HG03159 (cell line): ENCODE results near the gene FITM1.
A peak's percentile ranks its signal among the peaks of the same experiment; 100 is the strongest.

ENCODE experiments used
- ATAC-seq: cut with Tn5 transposase; IDR thresholded peaks from one replicate; pipeline ENCODE4 v1.9.1; 2021; ENCODE audit warnings: mild to moderate bottlenecking, moderate library complexity; ENCODE audit not compliant: unreplicated experiment

Gene FITM1, protein sequence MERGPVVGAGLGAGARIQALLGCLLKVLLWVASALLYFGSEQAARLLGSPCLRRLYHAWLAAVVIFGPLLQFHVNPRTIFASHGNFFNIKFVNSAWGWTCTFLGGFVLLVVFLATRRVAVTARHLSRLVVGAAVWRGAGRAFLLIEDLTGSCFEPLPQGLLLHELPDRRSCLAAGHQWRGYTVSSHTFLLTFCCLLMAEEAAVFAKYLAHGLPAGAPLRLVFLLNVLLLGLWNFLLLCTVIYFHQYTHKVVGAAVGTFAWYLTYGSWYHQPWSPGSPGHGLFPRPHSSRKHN

DNA sequence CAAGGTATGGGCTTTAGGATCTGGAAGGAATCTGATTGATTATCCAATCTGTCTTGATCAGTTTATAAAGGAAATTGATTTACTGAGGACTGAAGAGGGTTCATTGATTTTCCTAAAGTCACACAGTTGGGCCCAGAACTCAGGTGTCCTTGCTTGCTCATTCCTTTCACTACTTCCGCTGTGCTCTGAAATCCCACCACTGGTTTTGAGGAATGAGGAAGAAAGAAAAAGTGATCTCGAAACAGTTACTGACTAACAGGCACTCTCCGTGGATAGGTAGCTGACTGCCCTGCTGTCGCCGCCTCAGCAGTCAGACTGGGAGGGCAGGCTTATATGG, at the start of gene FITM1:
Gene FITM1, plus strand, starts transcription at position 280 of the 337 bp plus-strand sequence. CDS start 905 bp downstream, outside the sequence.
- ATAC-seq = no peak

DNA sequence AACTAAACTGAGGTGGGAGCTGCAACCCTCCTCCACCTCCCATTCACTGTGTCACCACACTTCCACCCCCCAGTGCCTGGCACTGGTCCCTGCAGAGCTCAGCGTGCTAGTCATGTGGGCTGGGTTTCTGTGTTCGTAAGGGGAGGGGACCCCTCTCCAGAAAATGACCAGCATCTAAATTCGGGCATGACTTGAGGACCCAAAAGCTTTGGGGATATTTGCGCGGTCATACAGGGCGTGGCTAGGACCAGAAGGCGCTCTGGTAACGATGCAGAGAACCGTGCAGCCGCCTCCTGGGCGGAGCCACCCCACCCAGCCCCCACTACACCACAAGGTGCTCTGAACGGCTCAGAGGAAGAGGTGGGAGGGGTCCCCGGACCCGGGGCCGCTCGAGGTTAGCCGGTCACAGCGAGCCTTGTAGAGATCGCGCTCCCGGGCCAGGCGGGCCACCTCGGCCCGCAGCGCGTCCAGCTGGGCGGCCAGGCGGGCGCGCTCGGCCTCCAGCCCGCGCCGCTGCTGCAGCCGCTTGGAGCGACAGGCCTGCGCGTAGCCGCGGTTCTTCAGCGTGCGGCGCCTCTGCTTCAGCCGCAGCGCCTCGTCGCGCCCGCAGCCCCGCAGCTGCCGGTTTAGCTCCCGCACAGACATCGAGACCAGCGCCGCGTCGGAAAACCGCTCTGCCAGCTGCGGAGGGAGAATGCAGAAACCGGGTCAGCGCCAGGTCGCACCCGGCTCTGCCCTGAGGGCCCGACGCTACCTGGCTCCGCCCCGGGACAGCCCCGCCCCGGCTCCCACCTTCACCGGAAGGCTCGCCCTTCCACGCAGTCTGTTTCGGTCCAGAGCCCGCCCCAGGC, 49.3 kb upstream of the FITM1 start:
- ATAC-seq = peak; percentile 85

DNA sequence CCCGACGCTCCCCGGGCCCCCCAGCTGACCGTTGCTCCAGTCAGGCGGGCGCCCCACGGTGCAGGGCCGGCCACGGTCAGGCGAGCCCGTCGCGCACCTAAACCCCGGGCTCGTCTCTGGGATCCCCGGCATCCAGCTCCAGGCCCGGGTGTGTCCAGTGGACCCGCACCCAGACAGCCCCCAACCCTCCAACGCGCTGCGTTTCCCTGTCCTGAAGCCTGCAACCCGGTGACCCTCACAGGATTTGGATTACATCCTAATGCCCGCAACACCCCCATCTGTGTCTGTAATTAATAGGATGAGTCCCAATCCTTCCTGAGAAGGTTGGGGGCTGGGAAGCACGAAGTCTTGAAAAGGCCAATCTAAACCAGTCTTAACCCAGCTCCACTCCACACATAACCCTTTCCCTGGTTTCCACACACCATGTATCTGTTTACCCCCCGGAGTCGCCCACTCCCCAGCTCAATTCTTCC, 48.7 kb upstream of the FITM1 start:
- ATAC-seq = no peak

DNA sequence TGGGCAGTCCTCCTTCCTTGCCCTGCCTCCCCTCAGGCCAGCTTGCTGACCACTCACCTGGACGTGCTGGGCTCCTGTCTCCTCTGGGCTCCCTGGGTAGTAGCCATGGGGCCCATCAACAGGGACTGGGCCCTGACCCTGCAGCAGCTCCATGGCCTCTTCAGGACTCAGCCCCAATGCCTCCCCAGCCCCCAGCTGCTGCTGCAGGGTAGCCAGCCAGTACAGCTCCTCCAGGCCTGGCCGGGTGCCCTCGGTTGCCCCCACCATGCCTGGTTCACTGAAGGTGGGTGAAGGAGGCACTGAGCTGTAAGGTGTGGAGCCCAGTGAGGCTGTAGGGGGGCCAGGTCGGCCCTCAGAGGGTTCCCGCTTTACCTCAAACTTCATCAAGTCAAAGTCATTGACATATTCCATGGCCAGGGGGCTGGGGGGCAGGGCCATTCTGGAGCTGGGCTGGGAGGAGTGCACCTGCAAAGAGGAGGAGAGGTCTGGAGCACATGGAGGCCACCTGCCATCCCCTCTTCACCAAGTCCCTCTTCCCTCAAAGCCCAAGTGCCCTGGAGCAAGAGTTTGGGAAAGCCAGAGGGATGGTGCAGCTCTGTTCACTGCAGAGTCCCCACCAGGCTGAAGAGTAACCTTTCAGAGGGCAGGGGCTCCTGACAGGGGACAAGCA, 47.9 kb upstream of the FITM1 start:
- ATAC-seq = no peak

DNA sequence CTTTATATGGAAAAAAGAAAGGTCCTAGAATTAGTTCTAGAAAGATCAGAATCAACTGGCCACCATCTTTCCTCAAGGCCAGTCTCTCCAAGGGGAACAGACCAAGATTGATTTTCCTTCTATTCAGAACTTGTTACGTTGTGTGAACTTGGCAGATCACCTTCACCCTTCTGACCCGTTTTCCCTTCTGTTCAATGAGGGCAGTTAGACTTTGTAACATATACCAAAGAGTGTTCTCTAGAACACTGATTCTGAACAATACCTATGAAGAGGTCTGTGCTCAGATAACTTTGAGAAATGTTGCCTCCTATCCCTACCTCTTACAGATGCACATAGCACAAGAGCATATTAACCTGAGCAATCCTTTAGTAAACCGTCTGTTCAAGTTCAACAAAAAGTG, 47.0 kb upstream of the FITM1 start:
- no peak for ATAC-seq

DNA sequence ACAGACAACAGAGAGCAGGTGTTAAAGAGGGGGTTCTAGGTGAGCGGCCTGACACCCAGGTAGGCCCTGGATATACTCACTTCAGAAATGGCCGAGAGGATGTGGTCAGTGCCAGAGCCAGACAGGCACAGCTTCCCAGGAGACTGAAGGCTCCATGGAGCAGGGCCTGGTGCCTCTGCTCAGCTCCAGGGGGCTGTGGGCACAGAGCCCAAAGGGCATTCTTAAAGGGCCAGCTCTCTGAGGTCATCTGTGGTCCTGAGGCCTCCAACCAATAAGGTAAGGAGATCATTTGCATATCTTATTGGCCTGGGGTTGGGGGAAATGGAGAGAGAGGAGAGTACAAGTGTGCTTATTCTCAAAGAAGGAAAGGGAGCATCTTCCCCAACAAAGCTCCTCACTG, 46.0 kb upstream of the FITM1 start:
- no peak for ATAC-seq

DNA sequence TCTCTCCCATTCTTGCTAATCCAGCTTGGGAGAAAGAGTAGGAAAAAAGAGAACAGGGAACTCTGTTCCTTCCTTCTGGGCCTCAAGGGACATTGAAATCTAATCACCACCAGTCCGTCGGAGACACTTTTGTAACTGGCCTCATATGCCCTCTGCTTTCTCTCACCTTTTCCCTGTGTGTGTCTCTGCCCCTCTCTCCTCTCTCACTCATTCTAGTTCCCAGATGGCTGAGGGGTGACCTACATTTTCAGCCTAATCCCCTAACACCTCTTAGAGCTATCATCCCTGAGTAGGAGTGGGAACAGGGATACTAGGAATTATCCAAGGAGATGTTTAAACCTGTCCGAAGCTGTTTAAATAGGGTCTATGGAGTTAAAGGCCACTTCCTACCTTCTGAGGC, 45.2 kb upstream of the FITM1 start:
- no peak for ATAC-seq

DNA sequence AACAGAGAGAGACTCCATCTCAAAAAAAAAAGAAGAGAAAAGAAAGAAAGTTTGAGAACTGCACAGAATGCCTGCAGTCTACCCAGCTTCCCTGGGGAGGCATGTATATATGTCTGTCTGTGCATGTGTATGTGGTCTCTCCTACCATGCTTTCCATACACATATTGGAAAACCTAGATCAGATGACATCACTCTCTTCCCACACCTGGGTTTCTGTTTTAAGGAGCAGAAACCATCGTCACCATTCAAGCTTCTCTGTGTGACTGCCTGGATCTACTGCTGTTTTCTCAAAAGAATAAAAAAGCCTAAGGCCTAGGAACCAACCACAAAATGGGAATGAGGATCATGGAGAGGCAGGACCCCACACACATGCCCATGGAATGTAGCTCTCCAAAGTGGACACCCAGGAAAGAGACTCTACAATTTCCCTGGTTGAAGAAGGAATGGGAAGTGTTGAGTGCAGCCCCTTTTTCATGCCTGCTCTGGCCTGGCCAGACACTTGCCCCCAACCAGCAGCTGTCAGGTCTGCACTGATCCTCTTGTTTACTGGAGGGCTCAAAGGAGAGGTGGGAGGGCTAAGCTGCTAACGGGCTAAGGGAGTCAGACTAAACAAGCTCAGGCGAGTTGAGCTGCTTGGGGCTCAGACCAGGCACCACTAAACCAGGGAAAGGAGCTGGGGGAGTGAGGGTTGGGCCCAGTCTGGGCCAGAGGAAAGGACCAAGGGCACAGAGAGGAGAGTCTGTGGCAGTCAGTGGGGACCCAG, 44.1 kb upstream of the FITM1 start:
- no peak for ATAC-seq

DNA sequence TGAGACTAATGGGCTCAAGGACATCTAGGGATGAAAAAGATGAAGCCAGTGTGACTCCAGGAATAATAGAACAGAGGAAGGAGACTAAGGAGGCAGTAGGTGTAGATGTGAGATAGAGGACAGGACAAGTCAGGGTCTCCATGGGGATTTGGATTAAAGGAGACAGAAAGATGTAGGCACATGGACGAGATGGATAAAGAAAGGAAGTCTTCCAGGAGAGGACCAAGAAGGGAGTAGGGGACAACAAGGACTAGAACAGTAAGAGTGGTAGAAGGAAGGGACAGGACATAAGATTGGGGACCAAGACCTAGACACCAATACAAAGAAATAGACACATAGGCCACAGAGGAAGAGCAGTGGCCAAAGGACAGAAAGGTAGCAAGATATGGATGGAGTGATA, 43.5 kb upstream of the FITM1 start:
- no peak for ATAC-seq

DNA sequence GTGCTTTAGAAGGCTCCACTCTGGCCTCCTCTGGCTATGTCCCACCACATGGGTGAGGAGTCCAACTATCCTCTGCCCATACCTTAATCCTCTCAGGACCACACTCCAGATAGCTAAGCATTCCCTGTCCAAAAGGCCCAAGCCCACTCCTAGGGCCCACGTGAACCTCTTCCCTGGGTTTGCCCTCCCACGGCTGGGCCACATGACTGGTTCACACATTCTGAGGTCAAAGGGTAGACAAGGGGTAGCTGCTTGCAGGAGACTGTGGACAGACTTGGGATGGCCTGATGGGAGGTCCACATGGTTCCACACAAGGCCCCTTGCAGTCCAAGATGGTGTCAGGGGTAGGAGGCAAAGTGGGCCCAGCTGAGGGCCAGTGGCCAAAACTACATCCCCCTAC, 42.4 kb upstream of the FITM1 start:
- ATAC-seq = no peak

DNA sequence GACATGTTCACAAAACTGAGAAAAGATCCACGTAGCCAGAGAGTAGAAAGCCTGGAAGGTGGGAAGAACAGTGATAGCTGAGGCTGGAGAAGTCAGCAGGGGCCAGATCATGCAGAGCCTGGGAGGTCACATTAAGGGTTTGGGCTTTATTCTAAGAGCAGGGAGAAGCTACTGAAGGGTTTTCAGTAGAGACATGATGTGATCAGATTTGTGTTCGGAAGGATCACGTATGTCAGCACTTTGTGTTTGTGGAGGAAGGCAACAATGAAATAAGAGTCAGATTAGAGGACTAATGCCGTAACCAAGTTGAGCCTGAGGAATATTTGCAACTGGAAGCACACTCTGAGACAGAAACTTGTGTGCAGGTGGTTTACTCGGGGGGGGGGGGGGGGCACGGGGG, 40.6 kb upstream of the FITM1 start:
- no peak for ATAC-seq

DNA sequence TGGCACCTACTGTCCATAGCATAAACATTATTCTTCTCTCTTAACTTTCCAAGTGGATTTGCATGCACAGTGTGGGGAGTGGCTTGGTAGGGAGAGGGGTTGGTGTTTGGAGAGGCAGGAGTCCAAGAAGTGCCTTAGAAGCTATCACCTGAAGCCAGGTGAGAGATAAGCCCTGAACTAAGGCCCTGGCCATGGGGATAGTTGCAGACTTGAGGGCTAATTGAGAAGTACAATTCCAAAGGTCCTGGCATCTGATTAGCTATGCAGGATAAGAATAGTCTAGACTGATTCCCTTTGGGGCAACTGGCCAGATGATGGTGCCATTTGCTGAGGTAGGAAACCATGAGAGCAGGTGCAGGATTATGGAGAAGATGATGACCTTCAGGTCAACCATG, 38.4 kb upstream of the FITM1 start:
- ATAC-seq = no peak

DNA sequence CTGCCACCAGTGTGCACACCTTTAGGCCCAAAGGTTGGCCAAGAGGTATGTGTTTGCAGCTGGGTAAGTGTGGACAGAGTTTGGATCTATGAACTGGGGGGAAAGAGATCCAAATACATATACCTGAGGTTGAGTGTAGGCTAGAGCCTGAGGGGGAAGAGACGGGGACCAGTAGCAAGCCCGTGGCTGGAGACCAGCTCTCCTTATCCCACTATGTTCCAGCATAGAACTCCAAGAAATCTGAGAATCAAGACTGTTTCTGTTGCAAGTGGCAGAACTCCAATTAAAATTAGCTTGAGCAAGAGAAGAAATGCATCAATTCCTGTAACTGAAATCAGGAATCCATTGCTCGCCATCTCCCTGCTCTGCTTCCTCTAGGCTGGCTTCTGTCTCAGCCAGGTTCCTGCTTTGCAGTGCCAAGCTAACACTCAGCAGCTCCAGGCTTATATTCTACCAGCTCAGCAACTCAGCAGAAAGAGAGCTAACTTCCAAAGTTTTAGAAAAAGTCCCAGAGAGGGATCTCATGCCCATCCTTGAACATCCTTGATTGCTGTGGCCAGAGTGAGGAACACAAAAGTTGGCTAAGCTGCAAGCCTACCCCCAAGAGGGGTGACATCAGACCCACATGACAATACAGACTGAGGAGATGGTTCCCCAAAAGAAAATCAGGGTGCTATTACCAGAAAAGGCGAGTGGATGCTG, 37.8 kb upstream of the FITM1 start:
- ATAC-seq = no peak

DNA sequence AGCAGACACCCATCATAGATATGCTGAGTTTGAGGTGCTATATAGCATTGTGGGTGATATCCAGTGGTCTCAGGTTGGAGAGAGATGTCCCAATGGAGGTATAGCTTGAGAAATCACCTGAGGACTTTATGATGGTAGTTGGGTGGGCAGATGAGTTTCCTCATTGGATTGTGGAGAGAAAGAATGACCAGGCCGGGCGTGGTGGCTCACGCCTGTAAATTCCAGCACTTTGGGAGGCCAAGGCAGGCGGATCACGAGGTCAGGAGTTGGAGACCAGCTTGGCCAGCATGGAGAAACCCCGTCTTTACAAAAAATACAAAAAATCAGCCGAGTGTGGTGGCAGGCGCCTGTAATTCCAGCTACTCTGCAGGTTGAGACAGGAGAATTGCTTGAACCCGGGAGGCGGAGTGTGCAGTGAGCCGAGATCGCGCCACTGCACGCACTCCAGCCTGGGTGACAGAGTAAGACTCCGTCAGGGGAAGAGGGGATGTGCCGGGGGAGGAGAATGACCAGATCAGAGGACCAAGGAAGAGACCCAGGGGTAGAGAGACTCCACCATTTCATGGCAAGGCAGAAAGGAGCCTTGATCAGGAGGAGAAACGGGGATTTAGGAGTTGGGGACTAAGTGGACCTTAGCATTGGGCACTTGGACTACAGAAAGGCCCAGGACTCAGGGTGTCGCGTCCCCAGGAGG, 37.1 kb upstream of the FITM1 start:
- ATAC-seq = no peak

DNA sequence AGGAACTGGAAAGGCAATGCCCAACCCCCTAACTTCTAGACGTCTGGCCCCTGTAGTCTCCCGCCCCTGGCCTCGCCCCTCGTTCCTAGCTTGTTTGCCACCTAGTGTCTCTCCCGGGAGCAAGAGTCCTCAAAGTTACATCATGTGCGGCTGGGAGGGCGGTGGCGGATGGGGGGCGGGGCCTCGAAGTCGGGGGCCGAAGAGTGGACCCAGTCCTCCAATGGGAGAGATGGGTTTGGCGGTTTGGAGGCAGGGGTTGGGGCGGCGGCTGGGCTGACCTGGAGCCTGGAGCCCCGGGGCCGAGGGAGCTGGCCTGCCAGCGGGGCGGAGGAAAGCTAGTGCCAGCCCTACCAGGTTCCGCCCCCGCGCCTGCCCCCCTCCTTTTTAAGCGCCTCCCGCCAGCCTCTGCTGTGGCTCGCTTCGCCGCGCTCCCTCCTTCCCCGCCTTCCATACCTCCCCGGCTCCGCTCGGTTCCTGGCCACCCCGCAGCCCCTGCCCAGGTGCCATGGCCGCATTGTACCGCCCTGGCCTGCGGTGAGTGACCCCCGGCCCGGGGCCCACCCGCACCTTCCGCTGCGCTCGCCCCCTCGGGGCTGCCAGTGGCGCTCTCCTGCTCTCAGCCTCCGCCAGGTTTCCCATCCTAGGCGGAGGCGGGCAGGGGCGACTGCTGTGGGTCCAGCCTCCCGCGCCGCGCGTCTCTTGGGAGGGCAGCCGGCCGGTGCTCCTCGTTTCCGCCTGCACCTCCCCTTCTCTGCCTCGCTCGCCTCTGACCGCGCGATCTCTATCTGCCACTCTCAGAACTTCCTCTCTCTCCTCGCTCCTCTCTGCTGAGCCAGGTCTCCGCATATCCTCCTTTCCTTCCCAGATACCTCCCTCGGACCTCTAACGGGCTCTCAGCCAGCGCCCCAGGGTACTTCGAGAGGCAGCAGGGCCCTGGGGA, 36.3 kb upstream of the FITM1 start, which contains the start of gene PCK2:
Gene PCK2, plus strand, starts transcription at position 411 of the 940 bp plus-strand sequence. Its CDS starts 95 bp downstream, at position 506.
- ATAC-seq = peak; percentile 33

DNA sequence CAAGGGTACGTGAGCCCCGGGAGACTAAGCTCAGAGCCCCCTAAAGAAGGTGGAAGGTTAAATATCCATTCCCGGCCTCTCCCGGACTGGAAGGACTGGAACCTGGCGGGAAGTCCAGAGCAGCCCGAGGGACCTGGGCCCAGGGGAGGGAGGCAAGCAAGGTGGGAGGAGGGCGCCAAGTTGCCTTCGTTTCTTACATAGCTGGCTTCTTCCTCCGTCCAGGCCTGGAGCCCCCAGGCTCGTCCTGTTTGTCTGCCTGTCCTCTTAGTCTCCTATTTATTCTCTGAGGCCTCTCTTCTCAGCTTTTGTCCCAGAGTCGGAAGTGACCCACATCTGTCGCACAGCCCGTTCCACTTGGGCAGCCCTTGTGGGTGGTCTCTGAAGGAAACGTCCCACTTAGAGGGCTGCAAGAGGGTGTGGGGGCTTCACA, 35.6 kb upstream of the FITM1 start:
- ATAC-seq = peak; percentile 2

DNA sequence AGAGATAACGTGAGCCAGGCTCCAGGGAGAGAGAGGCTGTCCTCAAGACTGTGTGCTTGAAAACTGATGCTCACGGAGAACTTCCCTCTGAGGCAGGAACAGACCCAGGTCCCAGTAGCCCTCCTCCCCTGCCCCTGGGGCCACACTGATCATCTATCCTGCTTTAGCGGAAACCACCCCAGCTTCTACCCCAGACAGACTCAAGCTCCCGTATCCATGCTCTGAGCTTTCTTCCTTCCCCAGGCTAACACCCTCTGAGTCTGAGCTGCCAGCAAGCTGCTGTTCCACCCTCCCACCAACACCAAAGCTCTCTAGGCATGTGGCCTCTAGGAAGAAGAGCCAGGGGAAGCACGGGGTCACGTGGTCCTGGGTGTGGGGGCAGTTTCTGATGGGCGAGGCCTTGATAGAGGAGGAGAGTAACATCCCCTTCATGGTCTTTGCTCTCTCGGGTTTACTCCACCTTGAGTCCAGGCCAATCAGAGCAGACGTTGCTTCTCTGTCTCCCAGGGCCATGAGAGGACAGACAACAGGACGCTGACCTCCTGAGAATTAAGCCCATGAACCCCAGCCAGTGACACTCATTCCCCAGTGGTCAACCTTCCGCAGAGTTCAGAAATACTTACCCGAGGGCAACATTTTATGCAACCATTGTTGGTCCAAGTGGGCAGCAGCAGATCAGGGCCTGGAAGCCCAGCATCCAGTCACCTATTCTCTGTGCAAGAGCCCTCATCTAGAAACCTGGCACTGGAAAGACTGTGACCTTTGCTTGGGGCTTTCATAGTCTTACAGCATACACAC, 35.0 kb upstream of the FITM1 start:
- ATAC-seq = peak; percentile 72
